GM13977 (cell line): ENCODE data around the gene TSC22D1.

ENCODE experiments used
- DNase-seq: peaks from one replicate; pipeline ENCODE4 v3.0.0; 2012; ENCODE audit warnings: low spot score
- CTCF ChIP-seq: IDR thresholded peaks from 2 replicates; pipeline ENCODE4 v1.5.1; 2012; ENCODE audit warnings: mild to moderate bottlenecking, control low read depth; ENCODE audit not compliant: insufficient read depth; ENCODE audit errors: extremely low read depth, missing control alignments
- in situ Hi-C: fragments of 300-500 bp; cut with MboI; formaldehyde crosslinking; loops from one replicate; pipeline ENCODE4 v1.12.0; 2022; ENCODE audit warnings: low sequenced_read_pairs, low pct_unique_long_range_greater_than_20kb, mixed read lengths, inconsistent platforms; ENCODE audit not compliant: unreplicated experiment

Gene TSC22D1

GRCh38 chr13:44397766-44398223 is 178.3 kb downstream of the TSC22D1 start:
- TF ChIP-seq CTCF = no peak

GRCh38 chr13:44396701-44397580 is 179.2 kb downstream of the TSC22D1 start:
- no peak for DNase-seq
- no peak for TF ChIP-seq CTCF
- in situ Hi-C loops = no loop called here

More at GRCh38 chr13:44397766-44398223, 178.3 kb downstream of the TSC22D1 start:
- in situ Hi-C loops = no loop called here
- DNase-seq = no peak

GRCh38 chr13:44395976-44396694 is 180.0 kb downstream of the TSC22D1 start:
- DNase-seq = no peak
- in situ Hi-C loops = no loop called here
- TF ChIP-seq CTCF = no peak

GRCh38 chr13:44394658-44395057 is 181.5 kb downstream of the TSC22D1 start:
- no peak for DNase-seq
- in situ Hi-C loops = no loop called here
- no peak for TF ChIP-seq CTCF

- DNase-seq = no peak
- in situ Hi-C loops = no loop called here
- no peak for TF ChIP-seq CTCF
These were observed 182.7 kb downstream of the TSC22D1 start for GRCh38 chr13:44393391-44393790.

GRCh38 chr13:44389876-44390275 is 186.3 kb downstream of the TSC22D1 start:
- TF ChIP-seq CTCF = no peak
- no peak for DNase-seq
- in situ Hi-C loops = no loop called here
